ENCODE data around the gene GRIK4.

DNA sequence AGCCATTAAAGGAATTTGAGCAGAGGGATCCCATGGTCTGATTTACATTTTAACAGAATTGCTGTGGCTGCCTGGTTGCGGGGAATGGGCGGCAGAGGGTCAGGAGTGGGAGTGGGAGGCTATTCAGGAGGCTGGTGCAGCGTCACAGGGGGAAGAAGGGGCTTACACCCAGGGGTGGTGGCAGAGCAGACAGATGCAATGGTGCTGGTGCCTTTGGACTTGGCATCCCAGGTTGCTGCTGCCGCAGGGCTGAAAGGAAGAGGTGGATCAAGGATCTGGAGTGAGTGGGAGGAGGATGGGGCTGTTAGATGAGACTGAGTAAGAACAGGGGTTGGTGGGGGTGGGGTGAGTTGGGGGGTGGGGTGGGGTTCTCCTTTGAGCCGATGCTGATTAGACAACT lies 38.5 kb downstream of the GRIK4 start:
- TF ChIP-seq, protein P1, sequence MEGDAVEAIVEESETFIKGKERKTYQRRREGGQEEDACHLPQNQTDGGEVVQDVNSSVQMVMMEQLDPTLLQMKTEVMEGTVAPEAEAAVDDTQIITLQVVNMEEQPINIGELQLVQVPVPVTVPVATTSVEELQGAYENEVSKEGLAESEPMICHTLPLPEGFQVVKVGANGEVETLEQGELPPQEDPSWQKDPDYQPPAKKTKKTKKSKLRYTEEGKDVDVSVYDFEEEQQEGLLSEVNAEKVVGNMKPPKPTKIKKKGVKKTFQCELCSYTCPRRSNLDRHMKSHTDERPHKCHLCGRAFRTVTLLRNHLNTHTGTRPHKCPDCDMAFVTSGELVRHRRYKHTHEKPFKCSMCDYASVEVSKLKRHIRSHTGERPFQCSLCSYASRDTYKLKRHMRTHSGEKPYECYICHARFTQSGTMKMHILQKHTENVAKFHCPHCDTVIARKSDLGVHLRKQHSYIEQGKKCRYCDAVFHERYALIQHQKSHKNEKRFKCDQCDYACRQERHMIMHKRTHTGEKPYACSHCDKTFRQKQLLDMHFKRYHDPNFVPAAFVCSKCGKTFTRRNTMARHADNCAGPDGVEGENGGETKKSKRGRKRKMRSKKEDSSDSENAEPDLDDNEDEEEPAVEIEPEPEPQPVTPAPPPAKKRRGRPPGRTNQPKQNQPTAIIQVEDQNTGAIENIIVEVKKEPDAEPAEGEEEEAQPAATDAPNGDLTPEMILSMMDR (IDR thresholded peaks at IDR 0.05) = no peak
- TF ChIP-seq EZH2 (IDR thresholded peaks at IDR 0.05; ENCODE audit: borderline replicate concordance, insufficient read depth, low read depth, low read length, poor library complexity, severe bottlenecking) = no peak
